HL-60 (cell line): ENCODE data around the gene TMEM95.

Experiments
- DNase-seq, 2 experiments: peaks; one replicate each; pipeline ENCODE4 v3.0.0-alpha.2; 2010 to 2020; ENCODE audit warnings: low read depth in 1 of 2, low spot score in 1 of 2
- H3K27ac ChIP-seq: fragments of 250-450 bp; sonication (Bioruptor Pico); replicated peaks from 2 replicates; pipeline ENCODE4 v1.5.1; 2020; ENCODE audit warnings: mild to moderate bottlenecking, moderate library complexity
- H3K27me3 ChIP-seq: fragments of 250-450 bp; sonication (Bioruptor Pico); 2 replicates; pipeline ENCODE4 v1.5.1; 2021; ENCODE audit warnings: mild to moderate bottlenecking, moderate library complexity; ENCODE audit not compliant: insufficient read depth, poor library complexity, severe bottlenecking
- H3K4me3 ChIP-seq: replicated peaks from 2 replicates; pipeline ENCODE4 v1.5.1; 2011; ENCODE audit warnings: mild to moderate bottlenecking, control low read depth, low read length; ENCODE audit not compliant: insufficient read depth
- CTCF ChIP-seq: IDR thresholded peaks from one replicate; pipeline ENCODE4 v1.5.1; 2011; ENCODE audit warnings: low read length, control low read depth, inconsistent platforms; ENCODE audit not compliant: insufficient read depth
- GABPA ChIP-seq: IDR thresholded peaks from 2 replicates; pipeline ENCODE4 v1.6.1; 2012; ENCODE audit warnings: low read depth
- POLR2AphosphoS5 ChIP-seq: IDR thresholded peaks from 2 replicates; pipeline ENCODE4 v1.6.1; 2012; ENCODE audit warnings: low read depth
- REST ChIP-seq: IDR thresholded peaks from 2 replicates; pipeline ENCODE4 v1.6.1; 2012; ENCODE audit warnings: low read depth; ENCODE audit not compliant: insufficient replicate concordance
- SPI1 ChIP-seq: IDR thresholded peaks from 2 replicates; pipeline ENCODE4 v1.6.1; 2012; ENCODE audit warnings: low read depth, mild to moderate bottlenecking, borderline replicate concordance

The TMEM95 gene

GRCh38 chr17:7388856-7389255 lies 33.9 kb downstream of the TMEM95 start:
- H3K4me3 ChIP-seq = no peak overlapping the region
- DNase-seq = no peak
- H3K27ac ChIP-seq = no peak overlapping the region
- TF ChIP-seq POLR2AphosphoS5 (no peak), REST (no peak), GABPA (no peak), SPI1 (no peak), CTCF (no peak)
- no peaks in the 10 kb centered on the region for H3K27me3 ChIP-seq

- no peak overlapping the region for H3K4me3 ChIP-seq
- H3K27me3 ChIP-seq = no peaks in the 10 kb centered on the region
- no peak for TF ChIP-seq SPI1
- no peak for TF ChIP-seq POLR2AphosphoS5
- no peak overlapping the region for H3K27ac ChIP-seq
- DNase-seq = no peak
These were observed 35.3 kb downstream of the TMEM95 start for GRCh38 chr17:7389924-7390910.

GRCh38 chr17:7391307-7391706 lies 36.4 kb downstream of the TMEM95 start:
- no peaks in the 10 kb centered on the region for H3K27me3 ChIP-seq
- DNase-seq = no peak
- H3K27ac ChIP-seq = no peak overlapping the region
- no peak overlapping the region for H3K4me3 ChIP-seq
- TF ChIP-seq SPI1 = no peak
- no peak for TF ChIP-seq POLR2AphosphoS5
- TF ChIP-seq CTCF = no peak
- no peak for TF ChIP-seq GABPA
- TF ChIP-seq REST = no peak

GRCh38 chr17:7392696-7393612 lies 38.0 kb downstream of the TMEM95 start:
- TF ChIP-seq SPI1 (no peak), REST (no peak), GABPA (no peak)
- no peak for DNase-seq
- Histone ChIP-seq H3K4me3 (no peak overlapping the region), H3K27me3 (no peaks in the 10 kb centered on the region), H3K27ac (no peak overlapping the region)
